Skeletal muscle tissue (tissue), 4 donors: ENCODE data around the gene PRDM10. TPM values are rescaled to one million over a fixed set of nuclear protein-coding genes. Genes with fewer than 3 reads are reported as not detected.
"Not testable (repeated sequence)": the region's sequence is repeated elsewhere in the genome, so short reads cannot be mapped to it uniquely, and the experiment has no call there.

ENCODE experiments used
- H3K27ac ChIP-seq: one replicate; pipeline ENCODE4 v1.7.0; 2013; ENCODE audit warnings: mild to moderate bottlenecking, low read depth, low read length, inconsistent platforms
- H3K27me3 ChIP-seq, 3 donors: one replicate each; pipeline ENCODE4 v1.7.0; 2013; ENCODE audit warnings: low read length in 3 of 3; ENCODE audit not compliant: control insufficient read depth in 3 of 3, insufficient read depth in 3 of 3
- H3K36me3 ChIP-seq, 3 donors: one replicate each; pipeline ENCODE4 v1.7.0; 2013; ENCODE audit warnings: low read length in 3 of 3; ENCODE audit not compliant: control insufficient read depth in 3 of 3, insufficient read depth in 3 of 3
- H3K4me1 ChIP-seq, 3 donors: one replicate each; pipeline ENCODE4 v1.7.0; 2013; ENCODE audit warnings: low read length in 3 of 3, mild to moderate bottlenecking in 3 of 3; ENCODE audit not compliant: control insufficient read depth in 3 of 3, insufficient read depth in 3 of 3
- H3K4me3 ChIP-seq, 3 donors: one replicate each; pipeline ENCODE4 v1.7.0; 2013; ENCODE audit warnings: low read length in 3 of 3
- H3K9ac ChIP-seq, 3 donors: one replicate each; pipeline ENCODE4 v1.7.0; 2013; ENCODE audit warnings: low read length in 3 of 3, mild to moderate bottlenecking in 3 of 3, moderate library complexity in 2 of 3, low read depth in 1 of 3
- H3K9me3 ChIP-seq, 3 donors: one replicate each; pipeline ENCODE4 v1.7.0; 2013; ENCODE audit warnings: low read length in 3 of 3; ENCODE audit not compliant: control insufficient read depth in 3 of 3
- total RNA-seq: library from RNA; depleted of rRNA; stranded (reverse); fragments of >200 nt; gene quantifications from one replicate; pipeline ENCODE4 v1.2.3, GENCODE V29; 2014
- donor health status: Osteomylitis.

Gene PRDM10
- total RNA-seq, 1 donor from 2014 or later: 4.2 TPM

DNA sequence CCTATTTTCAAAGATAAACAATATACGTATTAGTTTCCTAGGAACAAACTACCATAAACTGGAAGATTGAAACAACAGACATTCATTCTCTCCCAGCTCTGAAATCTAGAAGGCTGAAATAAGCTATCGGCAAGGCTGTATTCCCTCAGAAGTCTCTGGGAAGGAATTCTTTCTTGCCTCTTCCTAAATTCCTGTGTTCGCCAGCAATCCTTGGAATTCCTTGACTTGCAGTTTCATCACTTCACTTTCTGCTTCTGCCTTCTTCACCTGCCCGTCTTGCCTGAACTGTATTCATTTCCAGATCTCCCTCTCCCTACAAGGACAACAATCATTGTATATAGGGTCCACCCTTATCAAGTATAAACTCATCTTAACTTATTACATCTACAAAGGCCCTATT lies 17.7 kb upstream of the PRDM10 start:
- no peak overlapping the region for H3K4me3 ChIP-seq
- H3K36me3 ChIP-seq: no peaks in the 10 kb centered on the region
- H3K9ac ChIP-seq: no peak overlapping the region
- no peaks in the 10 kb centered on the region for H3K27me3 ChIP-seq
- no peaks in the 10 kb centered on the region for H3K4me1 ChIP-seq
- H3K27ac ChIP-seq: no peak overlapping the region
- H3K9me3 ChIP-seq: no peaks in the 10 kb centered on the region

DNA sequence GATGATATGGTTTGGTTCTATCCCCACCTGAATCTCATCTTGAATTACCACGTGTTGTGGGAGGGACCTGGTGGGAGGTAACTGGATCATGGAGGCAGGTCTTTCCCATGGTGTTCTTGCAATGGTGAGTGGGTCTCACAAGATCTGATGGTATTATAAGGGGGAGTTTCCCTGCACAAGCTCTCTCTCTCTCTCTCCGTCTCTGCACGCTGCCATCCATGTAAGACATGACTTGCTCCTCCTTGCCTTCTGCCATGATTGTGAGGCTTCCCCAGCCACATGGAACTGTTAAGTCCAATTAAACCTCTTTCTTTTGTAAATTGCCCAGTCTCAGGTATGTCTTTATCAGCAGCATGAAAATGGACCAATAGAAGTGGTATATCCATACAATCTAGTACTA lies 13.2 kb upstream of the PRDM10 start:
- not testable (repeated sequence) for H3K4me3 ChIP-seq, H3K9ac ChIP-seq, H3K27me3 ChIP-seq, H3K9me3 ChIP-seq, H3K4me1 ChIP-seq, H3K27ac ChIP-seq, H3K36me3 ChIP-seq

DNA sequence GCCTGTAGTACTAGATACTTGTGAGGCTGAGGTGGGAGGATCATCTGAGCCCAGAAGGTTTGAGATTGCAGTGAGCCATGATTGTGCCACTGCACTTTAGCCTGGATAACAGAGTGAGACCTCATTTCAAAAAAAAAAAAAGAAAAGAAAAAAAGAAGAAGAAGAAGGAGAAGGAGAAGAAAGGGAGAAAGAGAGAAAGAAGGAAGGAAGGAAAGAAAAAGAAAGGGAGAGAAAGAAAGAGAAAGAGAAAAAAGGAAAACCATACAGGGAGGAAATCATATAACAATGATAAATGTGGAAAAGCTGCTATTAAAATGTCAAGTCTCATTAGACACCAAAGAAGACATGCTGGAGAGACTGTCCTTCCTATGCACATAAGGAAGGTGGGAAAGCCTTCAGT lies 5.7 kb upstream of the PRDM10 start:
- peaks cover 0 to 5% (median 0%) of the 10 kb centered on the region in 3 donors for H3K4me1 ChIP-seq
- H3K27me3 ChIP-seq: no peaks in the 10 kb centered on the region
- no peak overlapping the region for H3K4me3 ChIP-seq
- no peaks in the 10 kb centered on the region for H3K36me3 ChIP-seq
- no peak overlapping the region for H3K27ac ChIP-seq
- no peaks in the 10 kb centered on the region for H3K9me3 ChIP-seq
- no peak overlapping the region for H3K9ac ChIP-seq

DNA sequence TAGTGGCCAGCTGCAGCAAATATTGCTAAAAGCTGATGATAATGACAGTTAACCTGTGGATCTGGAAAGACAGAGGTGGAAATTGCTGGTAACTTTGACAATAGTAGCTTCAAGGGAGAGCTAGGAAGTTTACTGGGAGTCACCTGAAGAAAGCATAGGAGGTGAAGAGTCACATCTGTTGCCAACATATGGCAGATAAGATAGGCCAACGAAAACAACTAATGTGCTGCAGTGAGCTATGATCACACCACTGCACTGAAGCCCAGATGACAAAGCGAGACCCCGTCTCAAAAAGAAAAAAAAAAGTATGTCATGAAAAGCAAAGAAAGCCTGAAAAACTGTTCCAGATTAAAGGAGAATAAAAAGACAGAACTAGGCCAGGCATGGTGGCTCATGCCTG lies 4.3 kb upstream of the PRDM10 start:
- H3K9me3 ChIP-seq: no peaks in the 10 kb centered on the region
- H3K9ac ChIP-seq: no peak overlapping the region
- H3K27ac ChIP-seq: no peak overlapping the region
- H3K36me3 ChIP-seq: no peaks in the 10 kb centered on the region
- H3K27me3 ChIP-seq: no peaks in the 10 kb centered on the region
- H3K4me3 ChIP-seq: no peak overlapping the region
- H3K4me1 ChIP-seq: peaks cover 0 to 5% (median 0%) of the 10 kb centered on the region in 3 donors

DNA sequence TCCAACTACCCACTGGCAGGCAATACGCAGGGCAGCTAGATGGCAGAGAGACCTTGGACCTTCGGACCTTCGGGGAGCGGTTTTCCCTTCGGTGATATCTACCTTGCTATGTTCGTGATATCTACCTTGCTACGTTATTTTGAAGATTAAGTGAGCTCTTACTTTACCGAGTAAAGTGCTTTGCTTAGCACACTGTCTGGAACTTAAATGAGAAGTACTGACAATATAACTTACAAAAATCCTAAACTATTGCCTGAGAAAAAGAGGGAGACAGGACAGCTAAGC lies 1.0 kb upstream of the PRDM10 start:
- H3K36me3 ChIP-seq: no peaks in the 10 kb centered on the region
- no peaks in the 10 kb centered on the region for H3K9me3 ChIP-seq
- no peaks in the 10 kb centered on the region for H3K27me3 ChIP-seq
- peak overlapping the region; percentile 98 for H3K27ac ChIP-seq
- H3K4me1 ChIP-seq: peaks cover 8 to 17% (median 9%) of the 10 kb centered on the region in 3 donors
- H3K9ac ChIP-seq: peak overlapping the region; percentile 88 to 96 (median 91)
- peak overlapping the region; percentile 85 to 90 (median 85) for H3K4me3 ChIP-seq

DNA sequence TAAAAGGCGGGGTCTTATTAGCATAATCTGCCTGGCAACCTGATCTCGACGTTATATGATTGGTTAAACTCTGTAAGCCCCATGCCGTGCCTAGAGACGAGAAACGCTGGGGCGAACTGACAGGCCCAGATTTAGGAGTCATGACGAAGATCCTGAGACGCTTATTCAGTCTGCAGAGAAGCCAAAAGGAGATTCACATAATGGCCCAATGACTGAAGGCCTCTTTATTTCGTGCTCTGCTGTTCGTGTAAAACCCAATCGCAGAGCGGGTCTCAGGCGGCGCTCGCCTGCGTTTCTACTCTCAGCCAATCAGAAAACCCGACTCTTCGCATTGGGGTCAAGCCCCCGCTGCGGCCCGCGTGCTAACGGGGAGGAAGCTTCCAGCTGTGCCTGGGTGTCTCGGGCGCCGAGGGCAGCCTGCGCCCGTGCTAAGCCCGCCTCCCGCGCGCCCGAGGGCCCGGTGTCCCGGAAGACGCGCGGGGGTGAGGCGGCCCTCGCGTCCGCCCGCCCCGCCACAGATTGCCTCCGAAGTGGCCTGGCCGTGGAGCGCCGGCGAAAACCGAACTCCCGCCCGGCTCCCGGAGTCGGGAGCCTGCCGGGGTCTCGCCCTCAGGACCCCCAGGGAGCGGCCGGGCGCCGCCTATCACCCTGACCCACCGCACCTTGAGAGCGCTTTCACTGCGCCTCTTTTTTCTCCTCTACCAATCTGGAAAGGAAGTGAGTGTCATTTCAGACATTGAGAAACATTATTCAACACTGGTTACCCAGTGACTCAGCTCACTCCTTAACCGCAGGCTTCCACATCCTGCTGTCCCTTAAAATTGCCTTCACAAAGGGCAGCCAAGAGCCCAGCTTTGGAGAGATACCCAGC lies 446 bp upstream of the PRDM10 start:
- peak overlapping the region; percentile 88 to 96 (median 91) for H3K9ac ChIP-seq
- peak overlapping the region; percentile 85 to 90 (median 85) for H3K4me3 ChIP-seq
- H3K36me3 ChIP-seq: no peaks in the 10 kb centered on the region
- peak overlapping the region; percentile 98 for H3K27ac ChIP-seq
- H3K4me1 ChIP-seq: peaks cover 8 to 17% (median 9%) of the 10 kb centered on the region in 3 donors
- H3K9me3 ChIP-seq: no peaks in the 10 kb centered on the region
- H3K27me3 ChIP-seq: no peaks in the 10 kb centered on the region

DNA sequence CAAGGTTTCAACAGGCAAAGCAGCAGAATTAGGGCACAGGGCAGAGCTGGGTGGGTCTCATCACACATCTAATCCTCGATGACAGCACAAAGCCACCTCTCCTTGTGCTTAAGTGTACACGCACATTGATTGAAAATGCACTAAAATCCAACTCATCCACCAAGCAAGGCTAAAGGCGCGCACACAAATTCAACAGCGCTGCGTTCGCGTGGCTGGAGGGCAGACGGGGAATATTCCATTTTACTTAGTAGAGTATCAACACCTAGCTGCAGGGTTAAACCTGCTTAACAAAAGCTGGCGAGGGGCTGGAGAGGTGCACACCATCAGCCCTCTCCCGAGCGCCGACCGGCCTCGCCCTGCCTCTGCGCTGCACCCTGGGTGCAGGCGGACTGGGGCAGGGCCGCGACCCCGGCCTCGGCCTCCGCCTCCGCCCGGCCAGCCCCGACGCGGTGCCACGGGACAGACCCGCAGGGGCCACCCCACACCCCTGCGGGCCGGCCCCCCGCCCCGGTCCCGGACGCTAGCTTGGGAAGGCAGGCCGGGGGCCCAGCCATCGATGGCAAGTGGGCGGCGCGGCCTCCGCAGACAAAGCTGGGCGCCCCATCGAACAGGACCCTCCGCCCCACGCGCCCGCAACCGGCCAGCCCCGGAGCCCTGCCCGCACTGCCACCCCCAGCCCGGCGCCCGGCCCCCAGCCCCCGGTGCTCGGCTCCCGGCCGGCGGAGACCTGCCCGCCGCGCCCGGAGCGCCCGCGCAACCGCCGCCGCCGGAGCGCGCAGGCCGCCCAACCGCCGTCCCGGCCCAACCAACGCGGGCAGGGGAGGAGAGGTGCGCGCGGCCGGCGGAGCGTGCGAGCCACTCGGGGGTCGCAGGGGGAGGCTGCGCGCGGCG lies 929 bp downstream of the PRDM10 start:
- H3K36me3 ChIP-seq: no peaks in the 10 kb centered on the region
- H3K27ac ChIP-seq: peak overlapping the region; percentile 98
- H3K27me3 ChIP-seq: no peaks in the 10 kb centered on the region
- H3K9me3 ChIP-seq: no peaks in the 10 kb centered on the region
- H3K4me1 ChIP-seq: peaks cover 8 to 17% (median 9%) of the 10 kb centered on the region in 3 donors
- peak overlapping the region; percentile 91 to 96 (median 91) for H3K9ac ChIP-seq
- peak overlapping the region; percentile 85 to 94 (median 90) for H3K4me3 ChIP-seq

DNA sequence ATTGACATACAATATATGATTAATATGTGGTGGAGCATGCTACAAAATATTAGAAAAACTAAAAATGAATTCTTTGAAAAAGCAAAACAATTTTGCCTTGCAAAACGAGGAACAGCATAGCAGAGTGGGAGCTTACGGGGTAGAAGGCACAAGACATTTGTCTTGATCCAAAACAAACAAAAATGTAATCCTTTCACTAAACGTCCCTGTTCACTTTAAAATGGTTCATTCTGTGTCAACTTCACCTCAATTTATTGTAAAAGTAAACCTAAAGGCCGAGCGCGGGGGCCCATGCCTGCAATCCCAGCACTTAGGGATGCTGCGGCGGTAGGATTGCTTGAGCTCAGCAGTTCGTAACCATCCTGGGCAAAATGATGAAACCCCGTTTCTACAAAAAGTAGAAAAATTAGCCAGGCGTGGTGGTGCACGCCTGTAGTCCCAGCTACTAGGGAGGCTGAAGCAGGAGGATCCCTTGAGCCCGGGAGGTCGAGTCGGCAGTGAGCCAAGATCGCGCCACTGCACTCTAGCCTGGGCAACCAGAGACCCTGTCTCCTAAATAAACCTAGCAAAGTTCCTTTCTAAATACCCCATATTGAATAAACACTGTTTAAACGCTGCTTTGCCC lies 2.0 kb downstream of the PRDM10 start:
- H3K27me3 ChIP-seq: no peaks in the 10 kb centered on the region
- no peaks in the 10 kb centered on the region for H3K9me3 ChIP-seq
- peaks cover 8 to 17% (median 9%) of the 10 kb centered on the region in 3 donors for H3K4me1 ChIP-seq
- peak overlapping the region; percentile 77 to 96 (median 91) for H3K9ac ChIP-seq
- H3K27ac ChIP-seq: peak overlapping the region; percentile 98
- H3K36me3 ChIP-seq: no peaks in the 10 kb centered on the region
- H3K4me3 ChIP-seq: peak overlapping the region; percentile 85 to 94 (median 85)

DNA sequence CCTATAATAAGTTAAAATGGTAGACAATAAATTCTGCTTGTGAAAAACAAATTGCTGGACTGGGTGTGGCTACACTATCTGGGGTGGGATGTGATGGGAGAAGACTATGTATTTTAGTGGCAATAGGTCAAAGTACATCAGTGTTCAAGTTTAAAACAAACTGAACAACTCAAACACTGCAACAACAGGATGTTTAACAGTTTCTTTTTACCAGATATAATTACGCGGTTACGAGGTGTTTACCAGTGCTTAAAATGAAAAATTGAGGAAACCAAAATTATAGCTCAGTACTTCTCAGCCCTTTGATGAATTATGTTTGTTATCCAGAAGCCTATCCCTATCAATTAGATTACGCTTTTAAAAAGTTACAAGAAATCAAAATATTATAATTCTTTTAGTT lies 3.2 kb downstream of the PRDM10 start:
- Histone ChIP-seq H3K4me3 (no peak overlapping the region), H3K27ac (no peak overlapping the region), H3K4me1 (peaks cover 8 to 13% (median 9%) of the 10 kb centered on the region in 3 donors), H3K27me3 (no peaks in the 10 kb centered on the region), H3K9me3 (no peaks in the 10 kb centered on the region), H3K36me3 (no peaks in the 10 kb centered on the region), H3K9ac (no peak overlapping the region)
